Skin of body (tissue), 2 donors: ENCODE measurements around the gene SGK1. TPM values are rescaled to one million over a fixed set of nuclear protein-coding genes. Genes with fewer than 3 reads are reported as not detected.

ENCODE experiments used
- DNase-seq: peaks from one replicate; lab custom pipeline; 2025; lab: John Stamatoyannopoulos, UW
- total RNA-seq: library from RNA; depleted of rRNA; stranded (reverse); fragments of >200 nt; gene quantifications from one replicate; pipeline ENCODE4 v1.2.3, GENCODE V29; 2014

Gene SGK1
- total RNA-seq, 1 donor from 2014 or later, result 176 TPM

GRCh38 chr6:134172020-134172705 is 145.7 kb downstream of the SGK1 start:
- no peak for DNase-seq

- DNase-seq, result no peak
Observed at GRCh38 chr6:134171517-134171916, 146.4 kb downstream of the SGK1 start.

- DNase-seq, result no peak
Observed at GRCh38 chr6:134170844-134171243, 147.1 kb downstream of the SGK1 start.

- no peak for DNase-seq
Observed at GRCh38 chr6:134169871-134170486, 147.9 kb downstream of the SGK1 start.

- no peak for DNase-seq
Observed at GRCh38 chr6:134168590-134169208, 149.2 kb downstream of the SGK1 start.

GRCh38 chr6:134166511-134167261 is 151.2 kb downstream of the SGK1 start:
- no peak for DNase-seq

GRCh38 chr6:134165561-134166201 is 152.2 kb downstream of the SGK1 start:
- DNase-seq, result no peak

GRCh38 chr6:134164300-134164699 is 153.6 kb downstream of the SGK1 start:
- no peak for DNase-seq

- no peak for DNase-seq
Observed at GRCh38 chr6:134162932-134163331, 155.0 kb downstream of the SGK1 start.

- no peak for DNase-seq
Observed at GRCh38 chr6:134161041-134161440, 156.9 kb downstream of the SGK1 start.

GRCh38 chr6:134152767-134153485 is 165.0 kb downstream of the SGK1 start:
- DNase-seq, result no peak

- no peak for DNase-seq
Observed at GRCh38 chr6:134148566-134148965, 169.3 kb downstream of the SGK1 start.

GRCh38 chr6:134147034-134147533 is 170.8 kb downstream of the SGK1 start:
- DNase-seq, result no peak

- DNase-seq, result no peak
Observed at GRCh38 chr6:134146268-134147033, 171.5 kb downstream of the SGK1 start.

GRCh38 chr6:134145786-134146185 is 172.1 kb downstream of the SGK1 start:
- no peak for DNase-seq

- no peak for DNase-seq
Observed at GRCh38 chr6:134138226-134138975, 179.5 kb downstream of the SGK1 start.

GRCh38 chr6:134134654-134135053 is 183.3 kb downstream of the SGK1 start:
- DNase-seq, result no peak

- DNase-seq, result no peak
Observed at GRCh38 chr6:134132494-134133141, 185.3 kb downstream of the SGK1 start.
